Thyroid gland (tissue), 4 donors: ENCODE results near the gene ZNF746.

Source experiments
- CTCF ChIP-seq, 6 experiments: fragments of 200-600 bp in 3 of 6; fragments of 450-650 bp in 3 of 6; sonication (generic) in 3 of 6; IDR thresholded peaks; one replicate each; pipeline ENCODE4 v1.5.1; 2016 to 2019; ENCODE audit warnings: antibody characterized with exemption in 6 of 6, mild to moderate bottlenecking in 2 of 6, inconsistent platforms in 1 of 6, moderate library complexity in 1 of 6
- POLR2A ChIP-seq, 2 donors: fragments of 450-650 bp; IDR thresholded peaks; one replicate each; pipeline ENCODE4 v1.6.1; 2017; ENCODE audit warnings: antibody characterized with exemption in 2 of 2, mild to moderate bottlenecking in 2 of 2, moderate library complexity in 1 of 2

GRCh38 chr7:149500910-149501309, 3.3 kb upstream of the ZNF746 start:
- no peak for TF ChIP-seq CTCF (IDR thresholded peaks at IDR 0.05)
- no peak for TF ChIP-seq POLR2A (IDR thresholded peaks at IDR 0.05)
